HL-60 (cell line): Measurements from ENCODE around the gene SLC25A25.

Experiments used
- DNase-seq, 2 experiments: peaks; one replicate each; pipeline ENCODE4 v3.0.0-alpha.2; 2010 to 2020; ENCODE audit warnings: low read depth in 1 of 2, low spot score in 1 of 2
- H3K27ac ChIP-seq: fragments of 250-450 bp; sonication (Bioruptor Pico); replicated peaks from 2 replicates; pipeline ENCODE4 v1.5.1; 2020; ENCODE audit warnings: mild to moderate bottlenecking, moderate library complexity
- H3K27me3 ChIP-seq: fragments of 250-450 bp; sonication (Bioruptor Pico); 2 replicates; pipeline ENCODE4 v1.5.1; 2021; ENCODE audit warnings: mild to moderate bottlenecking, moderate library complexity; ENCODE audit not compliant: insufficient read depth, poor library complexity, severe bottlenecking
- H3K4me3 ChIP-seq: replicated peaks from 2 replicates; pipeline ENCODE4 v1.5.1; 2011; ENCODE audit warnings: mild to moderate bottlenecking, control low read depth, low read length; ENCODE audit not compliant: insufficient read depth
- CTCF ChIP-seq: IDR thresholded peaks from one replicate; pipeline ENCODE4 v1.5.1; 2011; ENCODE audit warnings: low read length, control low read depth, inconsistent platforms; ENCODE audit not compliant: insufficient read depth
- GABPA ChIP-seq: IDR thresholded peaks from 2 replicates; pipeline ENCODE4 v1.6.1; 2012; ENCODE audit warnings: low read depth
- POLR2AphosphoS5 ChIP-seq: IDR thresholded peaks from 2 replicates; pipeline ENCODE4 v1.6.1; 2012; ENCODE audit warnings: low read depth
- REST ChIP-seq: IDR thresholded peaks from 2 replicates; pipeline ENCODE4 v1.6.1; 2012; ENCODE audit warnings: low read depth; ENCODE audit not compliant: insufficient replicate concordance
- SPI1 ChIP-seq: IDR thresholded peaks from 2 replicates; pipeline ENCODE4 v1.6.1; 2012; ENCODE audit warnings: low read depth, mild to moderate bottlenecking, borderline replicate concordance

Gene SLC25A25

GRCh38 chr9:128121466-128121810 is 53.4 kb downstream of the SLC25A25 start:
- no peak for TF ChIP-seq SPI1
- TF ChIP-seq CTCF, result no peak
- no peak for TF ChIP-seq REST
- no peak for TF ChIP-seq GABPA
- TF ChIP-seq POLR2AphosphoS5, result no peak
- Histone ChIP-seq H3K27ac (no peak overlapping the region), H3K4me3 (no peak overlapping the region), H3K27me3 (no peaks in the 10 kb centered on the region)
- no peak for DNase-seq

GRCh38 chr9:128121924-128122808 is 54.1 kb downstream of the SLC25A25 start:
- no peak overlapping the region for H3K27ac ChIP-seq
- no peak for TF ChIP-seq CTCF
- no peak for TF ChIP-seq GABPA
- TF ChIP-seq POLR2AphosphoS5, result no peak
- no peak for TF ChIP-seq REST
- TF ChIP-seq SPI1, result no peak
- DNase-seq, result no peak

GRCh38 chr9:128122809-128123175 is 54.8 kb downstream of the SLC25A25 start:
- no peak overlapping the region for H3K27ac ChIP-seq
- H3K4me3 ChIP-seq, result no peak overlapping the region
- no peak for TF ChIP-seq CTCF
- no peak for TF ChIP-seq POLR2AphosphoS5
- TF ChIP-seq REST, result no peak
- TF ChIP-seq SPI1, result no peak
- no peak for TF ChIP-seq GABPA
- no peaks in the 10 kb centered on the region for H3K27me3 ChIP-seq
- no peak for DNase-seq

More at GRCh38 chr9:128121924-128122808, 54.1 kb downstream of the SLC25A25 start:
- Histone ChIP-seq H3K4me3 (no peak overlapping the region), H3K27me3 (no peaks in the 10 kb centered on the region)
